Effector memory CD4-positive, alpha-beta T cell (primary cell): ENCODE data around the gene ZBED2.

Experiments
- DNase-seq, 3 donors: peaks; one replicate each; pipeline ENCODE4 v3.0.0-alpha.2; 2020
- H3K27ac ChIP-seq: 2 replicates; pipeline ENCODE4 v1.7.0; 2013; ENCODE audit warnings: mild to moderate bottlenecking, low read length, moderate library complexity; ENCODE audit not compliant: insufficient read depth, poor library complexity, severe bottlenecking
- H3K27me3 ChIP-seq: replicated peaks from 2 replicates; pipeline ENCODE4 v1.7.0; 2013; ENCODE audit warnings: mild to moderate bottlenecking, low read length; ENCODE audit not compliant: insufficient read depth, control insufficient read depth, poor library complexity, severe bottlenecking
- H3K36me3 ChIP-seq: 2 replicates; pipeline ENCODE4 v1.7.0; 2013; ENCODE audit warnings: mild to moderate bottlenecking, low read length, moderate library complexity; ENCODE audit not compliant: control insufficient read depth, insufficient read depth
- H3K4me1 ChIP-seq: 2 replicates; pipeline ENCODE4 v1.7.0; 2013; ENCODE audit warnings: low read length, mild to moderate bottlenecking; ENCODE audit not compliant: control insufficient read depth, insufficient read depth, poor library complexity, severe bottlenecking
- H3K4me3 ChIP-seq: 2 replicates; pipeline ENCODE4 v1.7.0; 2013; ENCODE audit warnings: low read length, low read depth, mild to moderate bottlenecking; ENCODE audit not compliant: insufficient read depth, poor library complexity, severe bottlenecking
- H3K9me3 ChIP-seq: 2 replicates; pipeline ENCODE4 v1.7.0; 2013; ENCODE audit warnings: mild to moderate bottlenecking, low read length, moderate library complexity; ENCODE audit not compliant: control insufficient read depth

ZBED2 gene

GRCh38 chr3:111617912-111618601 is 22.9 kb upstream of the ZBED2 start:
- H3K36me3 ChIP-seq = peaks cover 8% of the 10 kb centered on the region
- H3K27me3 ChIP-seq = no peaks in the 10 kb centered on the region
- no peak for DNase-seq
- no peak overlapping the region for H3K4me3 ChIP-seq
- no peaks in the 10 kb centered on the region for H3K9me3 ChIP-seq
- peaks cover 20% of the 10 kb centered on the region for H3K4me1 ChIP-seq
- no peak overlapping the region for H3K27ac ChIP-seq

- Histone ChIP-seq H3K27me3 (no peaks in the 10 kb centered on the region), H3K27ac (peak overlapping the region; percentile 66), H3K4me3 (no peak overlapping the region), H3K4me1 (peaks cover 20% of the 10 kb centered on the region), H3K36me3 (peaks cover 7% of the 10 kb centered on the region), H3K9me3 (no peaks in the 10 kb centered on the region)
- DNase-seq = no peak
These were observed 22.3 kb upstream of the ZBED2 start for GRCh38 chr3:111617406-111617805.

- Histone ChIP-seq H3K27me3 (no peaks in the 10 kb centered on the region), H3K36me3 (peaks cover 7% of the 10 kb centered on the region), H3K4me3 (no peak overlapping the region), H3K4me1 (peaks cover 24% of the 10 kb centered on the region), H3K9me3 (no peaks in the 10 kb centered on the region), H3K27ac (peak overlapping the region; percentile 66)
- DNase-seq = peak; percentile 27 to 60 (median 42)
These were observed 21.4 kb upstream of the ZBED2 start for GRCh38 chr3:111616417-111617105.

- Histone ChIP-seq H3K36me3 (peaks cover 7% of the 10 kb centered on the region), H3K4me1 (peaks cover 31% of the 10 kb centered on the region), H3K27ac (peak overlapping the region; percentile 66), H3K4me3 (no peak overlapping the region), H3K9me3 (no peaks in the 10 kb centered on the region), H3K27me3 (no peaks in the 10 kb centered on the region)
- DNase-seq = no peak
These were observed 20.7 kb upstream of the ZBED2 start for GRCh38 chr3:111615880-111616279.

- no peaks in the 10 kb centered on the region for H3K9me3 ChIP-seq
- H3K27me3 ChIP-seq = no peaks in the 10 kb centered on the region
- peaks cover 6% of the 10 kb centered on the region for H3K36me3 ChIP-seq
- H3K4me3 ChIP-seq = no peak overlapping the region
- H3K4me1 ChIP-seq = peaks cover 42% of the 10 kb centered on the region
- DNase-seq = no peak
- H3K27ac ChIP-seq = no peak overlapping the region
These were observed 18.1 kb upstream of the ZBED2 start for GRCh38 chr3:111613294-111613693.

GRCh38 chr3:111610612-111611054 is 15.5 kb upstream of the ZBED2 start:
- H3K27ac ChIP-seq = peak overlapping the region; percentile 70
- no peaks in the 10 kb centered on the region for H3K9me3 ChIP-seq
- DNase-seq = peak in 1 of 3 donors; percentile 34
- H3K4me1 ChIP-seq = peaks cover 23% of the 10 kb centered on the region
- peak overlapping the region; percentile 8 for H3K4me3 ChIP-seq
- H3K36me3 ChIP-seq = peaks cover 21% of the 10 kb centered on the region
- no peaks in the 10 kb centered on the region for H3K27me3 ChIP-seq

- Histone ChIP-seq H3K4me3 (peak overlapping the region; percentile 8), H3K4me1 (peaks cover 22% of the 10 kb centered on the region), H3K9me3 (no peaks in the 10 kb centered on the region), H3K27ac (peak overlapping the region; percentile 70), H3K36me3 (peaks cover 24% of the 10 kb centered on the region), H3K27me3 (no peaks in the 10 kb centered on the region)
- DNase-seq = peak; percentile 17 to 48 (median 20)
These were observed 15.0 kb upstream of the ZBED2 start for GRCh38 chr3:111610189-111610588.

- peaks cover 22% of the 10 kb centered on the region for H3K4me1 ChIP-seq
- H3K27me3 ChIP-seq = no peaks in the 10 kb centered on the region
- H3K27ac ChIP-seq = peak overlapping the region; percentile 70
- peaks cover 22% of the 10 kb centered on the region for H3K36me3 ChIP-seq
- H3K4me3 ChIP-seq = no peak overlapping the region
- H3K9me3 ChIP-seq = no peaks in the 10 kb centered on the region
- no peak for DNase-seq
These were observed 14.6 kb upstream of the ZBED2 start for GRCh38 chr3:111609700-111610099.

GRCh38 chr3:111608383-111608782 is 13.2 kb upstream of the ZBED2 start:
- Histone ChIP-seq H3K27ac (no peak overlapping the region), H3K9me3 (no peaks in the 10 kb centered on the region), H3K4me3 (no peak overlapping the region), H3K36me3 (peaks cover 20% of the 10 kb centered on the region), H3K4me1 (peaks cover 22% of the 10 kb centered on the region), H3K27me3 (no peaks in the 10 kb centered on the region)
- DNase-seq = no peak

GRCh38 chr3:111607240-111607920 is 12.2 kb upstream of the ZBED2 start:
- Histone ChIP-seq H3K4me3 (no peak overlapping the region), H3K36me3 (peaks cover 20% of the 10 kb centered on the region), H3K4me1 (peaks cover 23% of the 10 kb centered on the region), H3K9me3 (no peaks in the 10 kb centered on the region), H3K27me3 (no peaks in the 10 kb centered on the region), H3K27ac (no peak overlapping the region)
- DNase-seq = no peak
